IPS DF 4.7 (cell line): ENCODE measurements around the gene RTP4.
"Not testable (repeated sequence)": the region's sequence is repeated elsewhere in the genome, so short reads cannot be mapped to it uniquely, and the experiment has no call there.

ENCODE experiments used
- DNase-seq: peaks from one replicate; pipeline ENCODE4 v3.0.0-alpha.2; 2013; ENCODE audit warnings: low spot score; ENCODE audit errors: extremely low read depth

The RTP4 gene

DNA sequence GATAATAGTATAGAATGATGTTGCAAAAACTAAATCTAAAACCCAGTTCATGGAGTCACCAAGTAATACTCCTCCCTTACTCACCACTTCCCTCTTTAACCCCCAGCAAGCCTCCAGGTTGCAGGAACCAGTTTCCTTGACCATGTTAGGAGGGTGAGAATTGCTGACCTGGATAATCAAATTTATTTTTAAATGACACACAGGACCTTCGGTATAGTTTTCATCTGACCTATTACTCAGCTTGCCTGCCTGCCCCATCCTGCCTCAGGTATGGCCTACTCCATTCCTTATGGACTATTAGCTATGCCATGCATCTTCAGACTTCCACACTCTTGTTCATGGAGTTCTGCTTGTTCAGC is 883 bp downstream of the RTP4 start:
- no peak for DNase-seq

- DNase-seq, result no peak
Measured at GRCh38 chr3:187370051-187370450, 1.9 kb downstream of the RTP4 start.

DNA sequence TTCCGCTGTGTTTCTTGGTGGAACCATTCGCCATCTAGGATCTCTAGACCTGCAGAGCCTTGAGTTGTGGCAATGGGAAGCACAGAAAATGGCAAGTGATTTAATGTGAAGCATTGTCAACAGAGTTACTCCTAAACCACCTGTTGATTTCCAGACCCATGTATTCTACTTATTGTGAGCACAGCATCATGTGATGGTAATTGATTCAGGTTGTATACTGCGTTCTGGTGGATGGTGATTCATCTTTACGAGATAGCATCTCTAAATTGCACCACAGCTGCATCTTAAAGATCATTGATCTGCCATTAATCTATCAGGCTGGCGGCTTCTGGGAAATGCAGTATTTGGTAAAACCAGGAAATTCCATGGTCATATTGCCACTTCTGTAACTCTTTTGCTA is 7.4 kb downstream of the RTP4 start:
- DNase-seq, result no peak

DNA sequence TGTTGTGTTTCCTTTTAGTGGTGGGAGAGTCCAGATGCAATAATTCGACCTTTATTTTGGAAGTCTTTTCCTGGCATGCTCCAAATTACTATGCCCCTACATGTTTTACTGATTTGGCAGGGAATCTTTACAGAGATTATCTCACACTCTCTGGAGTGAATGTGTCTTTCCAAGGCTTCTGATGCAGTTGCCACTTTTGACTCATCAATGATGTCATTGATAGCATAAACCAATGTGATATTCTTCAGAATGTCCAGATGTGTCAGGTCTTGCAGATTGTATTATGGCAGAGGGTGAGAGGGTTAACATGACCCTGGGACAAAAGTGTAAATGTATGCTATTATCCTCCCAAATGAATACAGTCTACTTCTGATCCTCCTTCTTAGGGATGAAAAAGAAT is 9.7 kb downstream of the RTP4 start:
- no peak for DNase-seq

- no peak for DNase-seq
Measured at GRCh38 chr3:187382609-187383151, 14.5 kb downstream of the RTP4 start.

DNA sequence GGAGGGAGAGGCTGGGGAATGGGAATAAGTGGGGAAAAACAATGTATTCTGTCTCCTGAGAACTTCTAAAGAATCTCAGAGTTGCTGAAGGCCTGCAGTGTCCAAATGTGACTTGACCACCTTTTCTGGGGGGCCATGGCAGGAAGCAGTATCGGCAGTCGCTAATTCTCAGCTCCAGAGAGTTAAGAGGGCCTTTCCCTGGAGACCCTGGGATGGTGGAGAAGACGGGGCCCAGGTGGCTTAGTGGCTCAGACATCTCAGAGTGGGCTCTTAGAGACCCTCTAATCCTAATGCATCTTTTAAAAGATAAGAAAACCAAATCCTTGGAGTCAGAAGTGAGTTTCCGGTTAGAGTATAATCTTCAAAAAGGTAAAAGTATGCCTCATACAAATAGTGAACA is 15.1 kb downstream of the RTP4 start:
- no peak for DNase-seq

- DNase-seq, result no peak
Measured at GRCh38 chr3:187385296-187385695, 17.1 kb downstream of the RTP4 start.

- no peak for DNase-seq
Measured at GRCh38 chr3:187396661-187397060, 28.5 kb downstream of the RTP4 start.

DNA sequence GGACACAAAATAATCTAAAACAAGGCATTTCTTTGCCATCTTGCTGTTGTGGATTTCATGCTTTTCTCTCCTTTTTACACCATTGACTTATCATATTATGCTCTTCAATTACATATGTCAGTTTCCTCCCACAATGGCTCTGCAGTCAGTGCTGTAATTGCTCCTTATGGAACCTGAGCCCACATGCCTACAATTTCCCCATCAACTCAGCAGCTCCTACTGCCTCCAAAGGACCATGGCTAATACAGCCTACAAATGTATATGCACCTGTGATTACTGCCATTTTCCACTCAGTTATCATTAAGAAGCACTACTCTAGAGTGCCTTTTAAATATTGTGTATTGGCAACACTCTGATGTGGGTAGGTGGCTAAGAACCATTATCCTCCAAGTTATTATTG is 30.8 kb downstream of the RTP4 start:
- no peak for DNase-seq

DNA sequence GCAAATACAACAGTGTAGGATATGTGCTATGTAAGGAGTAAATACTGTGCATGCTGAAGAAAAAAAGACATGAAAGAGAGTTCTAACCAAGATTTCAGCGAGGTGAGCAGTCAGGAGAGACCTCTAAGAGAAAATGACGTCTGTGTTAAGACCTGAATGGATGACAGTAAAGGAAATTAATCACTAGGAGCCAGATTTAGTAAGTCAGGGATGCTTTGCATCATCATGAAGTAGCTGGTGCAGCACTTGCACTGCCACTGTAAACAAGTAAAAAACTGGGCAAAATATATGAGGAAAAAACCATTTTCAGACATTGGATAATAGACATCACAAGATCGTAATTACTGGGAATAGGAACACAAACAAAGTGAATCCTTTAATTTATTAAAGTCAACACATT is 32.6 kb downstream of the RTP4 start:
- no peak for DNase-seq

DNA sequence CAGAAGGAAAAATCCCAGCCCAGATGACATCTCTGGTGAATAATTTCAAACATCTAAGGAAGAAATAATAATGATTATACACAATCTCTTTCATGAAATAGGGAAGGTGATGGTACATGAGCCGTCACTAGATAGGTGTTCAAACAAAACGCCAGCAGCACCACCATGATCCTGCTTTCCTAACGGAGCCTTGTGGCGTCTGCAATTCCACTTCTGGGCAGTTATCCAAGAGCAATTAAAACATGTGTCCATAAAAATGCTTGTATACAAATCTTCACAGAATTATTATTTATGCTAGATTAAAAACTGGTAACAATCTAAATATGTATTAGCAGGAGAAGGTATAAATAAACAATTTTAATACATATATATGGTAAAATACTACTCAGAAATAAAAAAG is 33.7 kb downstream of the RTP4 start:
- no peak for DNase-seq

- DNase-seq, result no peak
Measured at GRCh38 chr3:187403768-187404288, 35.6 kb downstream of the RTP4 start.

GRCh38 chr3:187406927-187407326 is 38.7 kb downstream of the RTP4 start:
- DNase-seq, result no peak

- not testable (repeated sequence) for DNase-seq
Measured at GRCh38 chr3:187411991-187412781, 44.0 kb downstream of the RTP4 start.
